GM23338 (cell line): ENCODE measurements around the gene MCFD2. TPM values are rescaled to one million over a fixed set of nuclear protein-coding genes. Genes with fewer than 3 reads are reported as not detected.

Source experiments
- ATAC-seq: fragments of 200-7000 bp; cut with Tn5 transposase; 3 replicates; pipeline ENCODE4 v1.9.1; 2020
- DNase-seq: peaks from one replicate; pipeline ENCODE4 v3.0.0-alpha.2; 2015; ENCODE audit warnings: low spot score
- H2AFZ ChIP-seq: fragments of 200-600 bp; sonication (generic); 2 replicates; pipeline ENCODE4 v1.8.0; 2016; ENCODE audit warnings: antibody characterized with exemption, mild to moderate bottlenecking, moderate library complexity
- H3F3A ChIP-seq: fragments of 200-600 bp; sonication (generic); replicated peaks from 2 replicates; pipeline ENCODE4 v1.8.0; 2017; ENCODE audit warnings: antibody characterized with exemption, mixed run types, low read depth
- H3K27ac ChIP-seq: fragments of 200-600 bp; sonication (generic); 2 replicates; pipeline ENCODE4 v1.6.1; 2016; ENCODE audit warnings: low read depth
- H3K27me3 ChIP-seq: fragments of 200-600 bp; sonication (generic); 2 replicates; pipeline ENCODE4 v1.8.0; 2016; ENCODE audit warnings: mild to moderate bottlenecking, mixed run types, moderate library complexity; ENCODE audit not compliant: insufficient read depth
- H3K36me3 ChIP-seq: fragments of 200-600 bp; sonication (generic); 2 replicates; pipeline ENCODE4 v1.8.0; 2016; ENCODE audit warnings: mild to moderate bottlenecking; ENCODE audit not compliant: insufficient read depth
- H3K4me1 ChIP-seq: fragments of 200-600 bp; sonication (generic); 2 replicates; pipeline ENCODE4 v1.8.0; 2016; ENCODE audit warnings: mild to moderate bottlenecking, moderate library complexity; ENCODE audit not compliant: insufficient read depth
- H3K4me2 ChIP-seq: fragments of 200-600 bp; sonication (generic); 2 replicates; pipeline ENCODE4 v1.7.1; 2017; ENCODE audit warnings: mixed run types
- H3K4me3 ChIP-seq: fragments of 200-600 bp; sonication (generic); 2 replicates; pipeline ENCODE4 v1.6.1; 2016; ENCODE audit warnings: mixed run types
- H3K79me2 ChIP-seq: fragments of 200-600 bp; sonication (generic); replicated peaks from 2 replicates; pipeline ENCODE4 v1.8.0; 2017; ENCODE audit warnings: mild to moderate bottlenecking; ENCODE audit not compliant: insufficient read depth
- H3K9me2 ChIP-seq: fragments of 200-600 bp; sonication (generic); 2 replicates; pipeline ENCODE4 v1.8.0; 2017; ENCODE audit not compliant: insufficient read depth
- H4K20me1 ChIP-seq: fragments of 200-600 bp; sonication (generic); replicated peaks from 2 replicates; pipeline ENCODE4 v1.8.0; 2017; ENCODE audit warnings: mild to moderate bottlenecking; ENCODE audit not compliant: insufficient read depth
- H3K27ac Mint-ChIP-seq: 2 replicates; pipeline ENCODE4 v1.8.0; 2020; ENCODE audit warnings: inconsistent platforms, mild to moderate bottlenecking, moderate library complexity, mixed read lengths
- H3K27me3 Mint-ChIP-seq: 3 replicates; pipeline ENCODE4 v1.8.0; 2022; ENCODE audit warnings: low read depth, mild to moderate bottlenecking, moderate library complexity, mixed read lengths, inconsistent platforms; ENCODE audit not compliant: insufficient read depth, poor library complexity
- H3K36me3 Mint-ChIP-seq: 3 replicates; pipeline ENCODE4 v1.8.0; 2021; ENCODE audit warnings: low read depth, mild to moderate bottlenecking, inconsistent platforms, moderate library complexity, mixed read lengths
- H3K4me1 Mint-ChIP-seq: 3 replicates; pipeline ENCODE4 v1.8.0; 2020; ENCODE audit warnings: mild to moderate bottlenecking, inconsistent platforms, mixed read lengths
- H3K4me3 Mint-ChIP-seq: 3 replicates; pipeline ENCODE4 v1.8.0; 2021; ENCODE audit warnings: moderate library complexity, mild to moderate bottlenecking, inconsistent platforms, mixed read lengths
- H3K9me3 Mint-ChIP-seq: 3 replicates; pipeline ENCODE4 v1.8.0; 2020; ENCODE audit warnings: moderate library complexity, mild to moderate bottlenecking, inconsistent platforms, mixed read lengths
- CREB1 ChIP-seq: fragments of 250-450 bp; sonication (Bioruptor Pico); IDR thresholded peaks from 2 replicates; pipeline ENCODE4 v1.5.0; 2020; ENCODE audit warnings: low read depth, mild to moderate bottlenecking, moderate library complexity
- CTCF ChIP-seq, 2 experiments: fragments of 200-600 bp in 1 of 2; sonication (generic) in 1 of 2; conservative IDR thresholded peaks; 2 replicates each; pipeline versions ENCODE4 v1.5.1 to v1.6.1; 2016 to 2017; ENCODE audit warnings: antibody characterized with exemption in 2 of 2, low read depth in 2 of 2, mild to moderate bottlenecking in 2 of 2, moderate library complexity in 1 of 2
- ETS1 ChIP-seq: IDR thresholded peaks from 2 replicates; pipeline ENCODE4 v1.6.1; 2016; ENCODE audit warnings: antibody characterized with exemption
- EZH2 ChIP-seq: fragments of 200-600 bp; sonication (generic); IDR thresholded peaks from one replicate; pipeline ENCODE4 v1.8.0; 2017; ENCODE audit warnings: antibody characterized with exemption, mild to moderate bottlenecking, low read depth; ENCODE audit not compliant: unreplicated experiment
- EZH2phosphoT487 ChIP-seq: fragments of 200-600 bp; sonication (generic); IDR thresholded peaks from one replicate; pipeline ENCODE4 v1.8.1; 2018; ENCODE audit warnings: antibody characterized with exemption; ENCODE audit not compliant: unreplicated experiment
- JUNB ChIP-seq: IDR thresholded peaks from one replicate; pipeline ENCODE4 v1.6.1; 2016; ENCODE audit warnings: antibody characterized with exemption; ENCODE audit not compliant: unreplicated experiment
- NANOG ChIP-seq: IDR thresholded peaks from 2 replicates; pipeline ENCODE4 v1.6.1; 2016; ENCODE audit warnings: antibody characterized with exemption, borderline replicate concordance
- POLR2AphosphoS5 ChIP-seq: IDR thresholded peaks from 2 replicates; pipeline ENCODE4 v1.6.1; 2016; ENCODE audit warnings: antibody characterized with exemption, low read depth
- REST ChIP-seq: IDR thresholded peaks from one replicate; pipeline ENCODE4 v1.6.1; 2018; ENCODE audit warnings: antibody characterized with exemption; ENCODE audit not compliant: unreplicated experiment
- STAT1 ChIP-seq: IDR thresholded peaks from one replicate; pipeline ENCODE4 v1.6.1; 2016; ENCODE audit warnings: antibody characterized with exemption; ENCODE audit not compliant: unreplicated experiment
- ZNF114 ChIP-seq: fragments of 250-450 bp; sonication (Bioruptor Pico); IDR thresholded peaks from 2 replicates; pipeline ENCODE4 v1.5.0; 2020; ENCODE audit warnings: mild to moderate bottlenecking, moderate library complexity
- ZNF331 ChIP-seq: fragments of 250-450 bp; sonication (Bioruptor Pico); IDR thresholded peaks from 2 replicates; pipeline ENCODE4 v1.5.0; 2020; ENCODE audit warnings: low read depth, mild to moderate bottlenecking, moderate library complexity
- ZNF462 ChIP-seq: fragments of 250-450 bp; sonication (Bioruptor Pico); IDR thresholded peaks from 2 replicates; pipeline ENCODE4 v1.5.0; 2020; ENCODE audit warnings: mild to moderate bottlenecking, moderate library complexity
- polyA plus RNA-seq: library from polyadenylated mRNA; unstranded; fragments of >200 nt; fragmentation: Nextera tagmentation; extraction: Ambion mirVana; gene quantifications from 2 replicates; pipeline ENCODE4 v1.2.1, GENCODE V29; 2016
- total RNA-seq: library from RNA; depleted of rRNA; stranded (reverse); fragments of >200 nt; shearing (Covaris generic); gene quantifications from 2 replicates; pipeline ENCODE4 v1.2.3, GENCODE V29; 2014

The MCFD2 gene
- total and polyA plus RNA-seq, 2 experiments from 2014 or later, result 55.1 to 91.9 TPM

- no peaks in the 10 kb centered on the region for H3K27me3 ChIP-seq
- Mint-ChIP-seq H3K4me3 (no peak overlapping the region), H3K36me3 (peaks cover 14% of the 10 kb centered on the region), H3K4me1 (peaks cover 4% of the 10 kb centered on the region; the same call in 1 of the 3 replicates), H3K27me3 (no peaks in the 10 kb centered on the region), H3K9me3 (no peaks in the 10 kb centered on the region), H3K27ac (no peak overlapping the region)
- DNase-seq, result no peak
- H3K36me3 ChIP-seq, result no peaks in the 10 kb centered on the region; the same call in 1 of the 2 replicates
- no peaks in the 10 kb centered on the region for H3F3A ChIP-seq
- TF ChIP-seq CTCF (conservative IDR thresholded peaks at IDR 0.05; ENCODE audit: low read depth in 2 of 2), result no peak
- no peak for TF ChIP-seq EZH2phosphoT487
- TF ChIP-seq ETS1, result no peak
- TF ChIP-seq CREB1 (CRISPR knock-in tag), result no peak
- no peak for TF ChIP-seq REST
- no peak for TF ChIP-seq EZH2
- no peak for TF ChIP-seq NANOG
- TF ChIP-seq ZNF331 (CRISPR knock-in tag), result no peak
- no peak for TF ChIP-seq ZNF462 (CRISPR knock-in tag)
- TF ChIP-seq POLR2AphosphoS5, result no peak
- TF ChIP-seq ZNF114, result no peak
- TF ChIP-seq JUNB, result no peak
- no peak for TF ChIP-seq STAT1
- H2AFZ ChIP-seq, result no peak overlapping the region
- H3K79me2 ChIP-seq, result no peaks in the 10 kb centered on the region; the same call in 1 of the 2 replicates
- ATAC-seq, result no peak
- no peak overlapping the region for H3K4me3 ChIP-seq
- H3K27ac ChIP-seq, result no peak overlapping the region
- no peaks in the 10 kb centered on the region; the same call in 1 of the 2 replicates for H4K20me1 ChIP-seq
- H3K4me2 ChIP-seq, result no peak overlapping the region
- no peaks in the 10 kb centered on the region for H3K4me1 ChIP-seq
- H3K9me2 ChIP-seq, result no peaks in the 10 kb centered on the region
Observed at GRCh38 chr2:46900381-46900780, 15.2 kb downstream of the MCFD2 start.
